Measurements from ENCODE around the gene SLC40A1. TPM values are rescaled to one million over a fixed set of nuclear protein-coding genes. Genes with fewer than 3 reads are reported as not detected.

SLC40A1 gene
- total and polyA plus RNA-seq, 2 of the 8 experiments (the other 6 are each of a cell fraction or from before 2014, with no cell fraction given): 0.03 TPM; not detected in 1

- TF ChIP-seq GTF2F1 (IDR thresholded peaks at IDR 0.05; ENCODE audit: borderline replicate concordance, low read depth, low read length): no peak
- no peak for TF ChIP-seq SAP30 (IDR thresholded peaks at IDR 0.05; ENCODE audit: insufficient read depth, insufficient replicate concordance, low read length)
- no peak for TF ChIP-seq NRF1 (IDR thresholded peaks at IDR 0.05; ENCODE audit: low read depth, low read length)
- no peak for TF ChIP-seq HDAC6 (IDR thresholded peaks at IDR 0.05; ENCODE audit: low read depth, low read length)
- TF ChIP-seq CHD2 (IDR thresholded peaks at IDR 0.05; ENCODE audit: low read length): no peak
- TF ChIP-seq POLR2AphosphoS5 (IDR thresholded peaks at IDR 0.05; ENCODE audit: low read depth, low read length): no peak
- TF ChIP-seq TCF12 (IDR thresholded peaks at IDR 0.05; ENCODE audit: low read depth, low read length): no peak
- TF ChIP-seq RBBP5 (IDR thresholded peaks at IDR 0.05; ENCODE audit: borderline replicate concordance, low read depth, low read length): no peak
- TF ChIP-seq GABPA (IDR thresholded peaks at IDR 0.05; ENCODE audit: borderline replicate concordance, insufficient read depth, low read length): no peak
- no peak for TF ChIP-seq SRF (IDR thresholded peaks at IDR 0.05; ENCODE audit: low read depth, low read length)
- no peak overlapping the region for H3K4me2 ChIP-seq (ENCODE audit: insufficient read depth in 1 of 2, low read depth in 2 of 2, low read length in 2 of 2)
- no peak overlapping the region for H2BK20ac ChIP-seq (ENCODE audit: low read length)
- H3K4ac ChIP-seq (replicated peaks; ENCODE audit: insufficient read length, low read depth, low read length): no peak overlapping the region
- no peak overlapping the region for H2BK15ac ChIP-seq (ENCODE audit: low read length)
- H3K23me2 ChIP-seq (ENCODE audit: low read depth, low read length): no peaks in the 10 kb centered on the region
- H4K8ac ChIP-seq (ENCODE audit: extremely low read depth, insufficient read depth, low read length): no peak overlapping the region
- POLR2A ChIA-PET (ENCODE audit: partially characterized antibody): no interaction called here
- no peak overlapping the region for H3K56ac ChIP-seq (replicated peaks; ENCODE audit: insufficient read length, low read depth, low read length)
- H3K79me1 ChIP-seq (ENCODE audit: low read depth, low read length): no peaks in the 10 kb centered on the region
- H3K27ac ChIP-seq (ENCODE audit: low read depth, low read length): no peak overlapping the region
- no peaks in the 10 kb centered on the region for H4K20me1 ChIP-seq (replicated peaks in 1 of 2; ENCODE audit: control insufficient read depth in 1 of 2, insufficient read depth in 2 of 2, low read length in 2 of 2)
- no peak overlapping the region for H2BK120ac ChIP-seq (replicated peaks; ENCODE audit: low read depth, low read length)
- no peak overlapping the region for H3K14ac ChIP-seq (ENCODE audit: insufficient read length)
- no peak overlapping the region for H3K9ac ChIP-seq (replicated peaks in 1 of 4; ENCODE audit: extremely low read depth in 1 of 4, low read depth in 3 of 4, low read length in 3 of 4)
- peaks cover 0 to 6% (median 2%) of the 10 kb centered on the region in 4 experiments; a peak in 2 of 7 replicates for H3K4me1 ChIP-seq (replicated peaks in 1 of 4; ENCODE audit: control insufficient read depth in 3 of 4, insufficient read depth in 4 of 4, low read length in 3 of 4)
- no peaks in the 10 kb centered on the region for H3K27me3 ChIP-seq (replicated peaks in 1 of 4; ENCODE audit: control insufficient read depth in 3 of 4, extremely low read depth in 1 of 4, insufficient read depth in 3 of 4, low read length in 3 of 4)
- H2AK5ac ChIP-seq (ENCODE audit: low read depth, low read length): no peak overlapping the region
- H3K23ac ChIP-seq (ENCODE audit: insufficient read length): no peak overlapping the region
- H3K36me3 ChIP-seq (ENCODE audit: control insufficient read depth in 2 of 4, insufficient read depth in 4 of 4, low read length in 3 of 4): no peaks in the 10 kb centered on the region
- CTCF ChIA-PET (ENCODE audit: partially characterized antibody): no interaction called here
- no peak overlapping the region for H4K5ac ChIP-seq (ENCODE audit: insufficient read length, low read depth, low read length)
- FAIRE-seq (no peak), DNase-seq (ENCODE audit: low read depth in 1 of 2, low spot score in 2 of 2) (no peak)
- H3K79me2 ChIP-seq (ENCODE audit: control insufficient read depth in 1 of 2, insufficient read depth in 2 of 2, low read length in 2 of 2): no peaks in the 10 kb centered on the region
- H2BK12ac ChIP-seq (ENCODE audit: low read depth, low read length): no peak overlapping the region
- H2BK5ac ChIP-seq (ENCODE audit: low read depth, low read length): no peak overlapping the region
- no peak overlapping the region for H3K18ac ChIP-seq (ENCODE audit: extremely low read depth, low read length)
- H4K91ac ChIP-seq (replicated peaks; ENCODE audit: insufficient read length, low read length): no peak overlapping the region
- no peak overlapping the region for H3K4me3 ChIP-seq (ENCODE audit: extremely low read depth in 1 of 4, insufficient read depth in 2 of 4, low read depth in 3 of 4, low read length in 4 of 4)
- no peak overlapping the region for H2AFZ ChIP-seq (ENCODE audit: low read length)
- no peaks in the 10 kb centered on the region for H3K9me3 ChIP-seq (ENCODE audit: insufficient read depth in 2 of 2, low read depth in 1 of 2, low read length in 1 of 2)
Observed at GRCh38 chr2:189551808-189552207, 28.8 kb downstream of the SLC40A1 start.

Data from H1 (cell line).